GM12801 (cell line): ENCODE measurements around the gene RIC8A.

ENCODE experiments used
- CTCF ChIP-seq: IDR thresholded peaks from one replicate; pipeline ENCODE4 v1.5.1; 2011; ENCODE audit warnings: control low read depth; ENCODE audit not compliant: insufficient read length; ENCODE audit errors: extremely low read depth

RIC8A gene

GRCh38 chr11:223026-223789 lies 15.7 kb downstream of the RIC8A start:
- TF ChIP-seq CTCF = no peak

GRCh38 chr11:223884-224283 lies 16.4 kb downstream of the RIC8A start:
- no peak for TF ChIP-seq CTCF

GRCh38 chr11:224424-224823 lies 16.9 kb downstream of the RIC8A start:
- TF ChIP-seq CTCF = no peak

GRCh38 chr11:225734-226453 lies 18.4 kb downstream of the RIC8A start:
- TF ChIP-seq CTCF = no peak

- no peak for TF ChIP-seq CTCF
Measured at GRCh38 chr11:227824-228379, 20.4 kb downstream of the RIC8A start.

GRCh38 chr11:230431-230830 lies 22.9 kb downstream of the RIC8A start:
- TF ChIP-seq CTCF = no peak

GRCh38 chr11:232783-233565 lies 25.5 kb downstream of the RIC8A start:
- TF ChIP-seq CTCF = no peak
